Endothelial cell of umbilical vein (primary cell): Measurements from ENCODE around the gene TTLL11.

Experiments used
- EZH2 ChIP-seq: IDR thresholded peaks from 2 replicates; pipeline ENCODE4 v1.6.1; 2012; ENCODE audit warnings: borderline replicate concordance, low read depth, mild to moderate bottlenecking, moderate library complexity, low read length, inconsistent platforms; ENCODE audit not compliant: severe bottlenecking
- POLR2A ChIP-seq: IDR thresholded peaks from 2 replicates; pipeline ENCODE4 v1.6.1; 2012; ENCODE audit warnings: low read depth, mild to moderate bottlenecking, control low read depth, low read length
- POLR2AphosphoS5 ChIP-seq: IDR thresholded peaks from 2 replicates; pipeline ENCODE4 v1.6.1; 2012; ENCODE audit warnings: low read depth, mild to moderate bottlenecking, control low read depth, low read length, moderate library complexity; ENCODE audit not compliant: insufficient read depth
- TF ChIP-seq, protein P1 (sequence below), 2 donors: IDR thresholded peaks; 1 replicate in 1 of 2; 2 replicates in 1 of 2; pipeline ENCODE4 v1.5.1; 2011; ENCODE audit warnings: low read length in 2 of 2, mild to moderate bottlenecking in 2 of 2, moderate library complexity in 2 of 2, control low read depth in 1 of 2, inconsistent platforms in 1 of 2, low read depth in 1 of 2; ENCODE audit not compliant: insufficient read depth in 1 of 2; ENCODE audit errors: extremely low read depth in 1 of 2
- TF ChIP-seq, protein P2 (sequence below): IDR thresholded peaks from 2 replicates; pipeline ENCODE4 v1.6.1; 2011; ENCODE audit not compliant: insufficient read depth, insufficient read length

DNA sequence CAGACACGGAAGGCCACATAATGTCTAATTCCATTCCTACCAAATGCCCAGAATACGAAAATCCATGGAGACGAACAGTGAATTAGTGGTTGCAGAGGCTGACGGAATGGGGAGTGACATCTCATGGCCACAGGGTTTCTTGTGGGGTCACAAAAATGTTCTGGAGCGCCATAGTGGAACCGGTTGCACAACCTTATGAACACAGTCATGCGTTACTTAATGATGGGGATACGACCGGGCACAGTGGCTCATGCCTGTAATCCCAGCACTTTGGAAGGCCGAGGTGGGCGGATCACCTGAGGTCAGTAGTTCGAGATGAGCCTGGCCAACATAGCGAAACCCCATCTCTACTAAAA lies 26.0 kb upstream of the TTLL11 start:
- TF ChIP-seq POLR2A (no peak), EZH2 (no peak), POLR2AphosphoS5 (no peak)
- TF ChIP-seq, protein P1, sequence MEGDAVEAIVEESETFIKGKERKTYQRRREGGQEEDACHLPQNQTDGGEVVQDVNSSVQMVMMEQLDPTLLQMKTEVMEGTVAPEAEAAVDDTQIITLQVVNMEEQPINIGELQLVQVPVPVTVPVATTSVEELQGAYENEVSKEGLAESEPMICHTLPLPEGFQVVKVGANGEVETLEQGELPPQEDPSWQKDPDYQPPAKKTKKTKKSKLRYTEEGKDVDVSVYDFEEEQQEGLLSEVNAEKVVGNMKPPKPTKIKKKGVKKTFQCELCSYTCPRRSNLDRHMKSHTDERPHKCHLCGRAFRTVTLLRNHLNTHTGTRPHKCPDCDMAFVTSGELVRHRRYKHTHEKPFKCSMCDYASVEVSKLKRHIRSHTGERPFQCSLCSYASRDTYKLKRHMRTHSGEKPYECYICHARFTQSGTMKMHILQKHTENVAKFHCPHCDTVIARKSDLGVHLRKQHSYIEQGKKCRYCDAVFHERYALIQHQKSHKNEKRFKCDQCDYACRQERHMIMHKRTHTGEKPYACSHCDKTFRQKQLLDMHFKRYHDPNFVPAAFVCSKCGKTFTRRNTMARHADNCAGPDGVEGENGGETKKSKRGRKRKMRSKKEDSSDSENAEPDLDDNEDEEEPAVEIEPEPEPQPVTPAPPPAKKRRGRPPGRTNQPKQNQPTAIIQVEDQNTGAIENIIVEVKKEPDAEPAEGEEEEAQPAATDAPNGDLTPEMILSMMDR (IDR thresholded peaks at IDR 0.05; ENCODE audit: extremely low read depth in 1 of 2, insufficient read depth in 1 of 2, low read depth in 1 of 2, low read length in 2 of 2), result no peak
- TF ChIP-seq, protein P2, sequence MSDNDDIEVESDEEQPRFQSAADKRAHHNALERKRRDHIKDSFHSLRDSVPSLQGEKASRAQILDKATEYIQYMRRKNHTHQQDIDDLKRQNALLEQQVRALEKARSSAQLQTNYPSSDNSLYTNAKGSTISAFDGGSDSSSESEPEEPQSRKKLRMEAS, result no peak
